ENCODE measurements around the gene OR7C2. TPM values are rescaled to one million over a fixed set of nuclear protein-coding genes. Genes with fewer than 3 reads are reported as not detected.

OR7C2 gene
- polyA plus RNA-seq, 3 donors, result not detected

DNA sequence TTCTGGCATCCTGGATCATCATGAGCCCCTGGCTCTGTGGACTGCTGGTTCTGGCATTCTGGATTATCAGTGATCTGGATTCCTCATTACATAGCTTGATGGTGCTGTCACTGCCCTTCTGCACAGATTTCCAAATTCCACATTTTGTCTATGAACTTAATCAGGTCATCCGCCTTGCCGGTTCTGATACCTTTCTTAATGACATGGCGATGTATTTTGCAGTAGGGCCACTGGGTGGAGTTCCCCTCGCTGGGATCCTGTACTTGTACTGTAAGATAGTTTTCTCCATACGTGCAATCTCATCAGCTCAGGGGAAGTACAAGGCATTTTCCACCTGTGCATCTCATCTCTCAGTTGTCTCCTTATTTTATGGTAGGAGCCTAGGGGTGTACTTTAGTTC, 24.4 kb upstream of the OR7C2 start:
- H3K27me3 ChIP-seq (ENCODE audit: control insufficient read depth in 2 of 2, insufficient read depth in 2 of 2, low read length in 2 of 2), result no peaks in the 10 kb centered on the region
- TF ChIP-seq, protein P1, sequence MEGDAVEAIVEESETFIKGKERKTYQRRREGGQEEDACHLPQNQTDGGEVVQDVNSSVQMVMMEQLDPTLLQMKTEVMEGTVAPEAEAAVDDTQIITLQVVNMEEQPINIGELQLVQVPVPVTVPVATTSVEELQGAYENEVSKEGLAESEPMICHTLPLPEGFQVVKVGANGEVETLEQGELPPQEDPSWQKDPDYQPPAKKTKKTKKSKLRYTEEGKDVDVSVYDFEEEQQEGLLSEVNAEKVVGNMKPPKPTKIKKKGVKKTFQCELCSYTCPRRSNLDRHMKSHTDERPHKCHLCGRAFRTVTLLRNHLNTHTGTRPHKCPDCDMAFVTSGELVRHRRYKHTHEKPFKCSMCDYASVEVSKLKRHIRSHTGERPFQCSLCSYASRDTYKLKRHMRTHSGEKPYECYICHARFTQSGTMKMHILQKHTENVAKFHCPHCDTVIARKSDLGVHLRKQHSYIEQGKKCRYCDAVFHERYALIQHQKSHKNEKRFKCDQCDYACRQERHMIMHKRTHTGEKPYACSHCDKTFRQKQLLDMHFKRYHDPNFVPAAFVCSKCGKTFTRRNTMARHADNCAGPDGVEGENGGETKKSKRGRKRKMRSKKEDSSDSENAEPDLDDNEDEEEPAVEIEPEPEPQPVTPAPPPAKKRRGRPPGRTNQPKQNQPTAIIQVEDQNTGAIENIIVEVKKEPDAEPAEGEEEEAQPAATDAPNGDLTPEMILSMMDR (IDR thresholded peaks at IDR 0.05), result peak; percentile 16
- H3K27me3 Mint-ChIP-seq (ENCODE audit: low read depth in 3 of 3), result peaks cover 4 to 11% (median 9%) of the 10 kb centered on the region in 3 donors
- no peaks in the 10 kb centered on the region for H4K20me1 ChIP-seq (ENCODE audit: insufficient read depth, low read length)
- intact Hi-C loops (cut with micrococcal nuclease), result no loop called here
- H3K9me3 ChIP-seq (replicated peaks in 1 of 2; ENCODE audit: control insufficient read depth in 1 of 2, insufficient read depth in 1 of 2, low read length in 2 of 2), result peaks cover 4 to 8% of the 10 kb centered on the region in 2 donors
- no peaks in the 10 kb centered on the region for H3K4me1 ChIP-seq (ENCODE audit: control insufficient read depth in 1 of 2, insufficient read depth in 2 of 2, low read length in 2 of 2)
- no peaks in the 10 kb centered on the region for H3K36me3 ChIP-seq (replicated peaks in 1 of 2; ENCODE audit: control insufficient read depth in 1 of 2, insufficient read depth in 2 of 2, low read length in 2 of 2)
- H3K36me3 Mint-ChIP-seq, result no peaks in the 10 kb centered on the region
- no peak for DNase-seq
- no CpG with 5 or more reads among the region's 5 CpGs for WGBS (ENCODE audit: insufficient coverage)
- H3K4me3 ChIP-seq (replicated peaks in 1 of 3; ENCODE audit: low read depth in 2 of 3, low read length in 3 of 3), result no peak overlapping the region
- H3K4me1 Mint-ChIP-seq, result no peaks in the 10 kb centered on the region
- no peak overlapping the region for H3K4me2 ChIP-seq (replicated peaks; ENCODE audit: extremely low read depth, low read length, poor library complexity, severe bottlenecking)
- no peak overlapping the region for H3K4me3 Mint-ChIP-seq
- H3K9ac ChIP-seq (ENCODE audit: insufficient read depth, low read length, poor library complexity, severe bottlenecking), result no peak overlapping the region
- peaks cover 3 to 14% (median 9%) of the 10 kb centered on the region in 7 donors for H3K9me3 Mint-ChIP-seq
- no peaks in the 10 kb centered on the region for H3K79me2 ChIP-seq (ENCODE audit: insufficient read depth, low read length)
- no peak overlapping the region for H3K27ac Mint-ChIP-seq
- no peak overlapping the region for H2AFZ ChIP-seq (ENCODE audit: insufficient read depth, low read depth, low read length, poor library complexity, severe bottlenecking)
- no peak overlapping the region for H3K27ac ChIP-seq (ENCODE audit: low read depth in 1 of 2, low read length in 2 of 2)

DNA sequence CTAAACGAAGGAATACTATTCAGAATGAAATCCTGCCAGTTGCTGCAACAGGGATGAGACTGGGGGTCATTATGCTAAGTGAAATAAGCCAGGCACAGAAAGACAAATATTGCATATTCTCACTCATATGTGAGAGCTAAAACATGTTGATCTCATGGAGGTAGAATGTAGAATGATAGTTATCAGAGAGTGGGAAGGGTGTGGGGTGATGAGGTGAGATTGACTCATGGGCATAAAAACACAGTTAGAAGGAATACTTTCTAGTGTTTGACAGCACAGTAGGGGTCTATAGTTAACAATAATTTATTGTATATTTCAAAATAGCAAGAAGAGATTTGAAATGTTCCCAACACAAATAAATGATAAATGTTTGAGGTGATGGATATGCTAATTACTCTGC, 7.8 kb upstream of the OR7C2 start:
- no peaks in the 10 kb centered on the region for H3K9me3 ChIP-seq (replicated peaks in 1 of 2; ENCODE audit: control insufficient read depth in 1 of 2, insufficient read depth in 1 of 2, low read length in 2 of 2)
- no peaks in the 10 kb centered on the region for H3K4me1 ChIP-seq (ENCODE audit: control insufficient read depth in 1 of 2, insufficient read depth in 2 of 2, low read length in 2 of 2)
- intact Hi-C loops (cut with micrococcal nuclease), result no loop called here
- no peaks in the 10 kb centered on the region for H3K36me3 Mint-ChIP-seq
- H3K27ac ChIP-seq (ENCODE audit: low read depth in 1 of 2, low read length in 2 of 2), result no peak overlapping the region
- no peaks in the 10 kb centered on the region for H4K20me1 ChIP-seq (ENCODE audit: insufficient read depth, low read length)
- H3K4me1 Mint-ChIP-seq, result no peaks in the 10 kb centered on the region
- TF ChIP-seq, protein P1 (IDR thresholded peaks at IDR 0.05), result no peak
- DNase-seq, result no peak
- H2AFZ ChIP-seq (ENCODE audit: insufficient read depth, low read depth, low read length, poor library complexity, severe bottlenecking), result no peak overlapping the region
- H3K4me3 Mint-ChIP-seq, result no peak overlapping the region
- no peaks in the 10 kb centered on the region for H3K79me2 ChIP-seq (ENCODE audit: insufficient read depth, low read length)
- no peak overlapping the region for H3K9ac ChIP-seq (ENCODE audit: insufficient read depth, low read length, poor library complexity, severe bottlenecking)
- H3K36me3 ChIP-seq (replicated peaks in 1 of 2; ENCODE audit: control insufficient read depth in 1 of 2, insufficient read depth in 2 of 2, low read length in 2 of 2), result no peaks in the 10 kb centered on the region
- peaks cover 3 to 9% (median 4%) of the 10 kb centered on the region in 3 donors for H3K27me3 Mint-ChIP-seq (ENCODE audit: low read depth in 3 of 3)
- H3K4me3 ChIP-seq (replicated peaks in 1 of 3; ENCODE audit: low read depth in 2 of 3, low read length in 3 of 3), result no peak overlapping the region
- no peak overlapping the region for H3K27ac Mint-ChIP-seq
- H3K4me2 ChIP-seq (replicated peaks; ENCODE audit: extremely low read depth, low read length, poor library complexity, severe bottlenecking), result no peak overlapping the region
- WGBS (ENCODE audit: insufficient coverage), result 100% methylated on average over 1 of the region's 1 CpG
- no peaks in the 10 kb centered on the region for H3K27me3 ChIP-seq (ENCODE audit: control insufficient read depth in 2 of 2, insufficient read depth in 2 of 2, low read length in 2 of 2)
- peaks cover 0 to 6% (median 4%) of the 10 kb centered on the region in 7 donors for H3K9me3 Mint-ChIP-seq
